A673 (cell line): ENCODE data around the gene STARD13. TPM values are rescaled to one million over a fixed set of nuclear protein-coding genes. Genes with fewer than 3 reads are reported as not detected.
A peak's percentile ranks its signal among the peaks of the same experiment; 100 is the strongest.

Experiments used
- BruUV-seq: library from RNA; stranded (reverse); fragments of 400-500 nt; replicated peaks from 2 replicates; lab custom pipeline; 2021; lab: Mats Ljungman, UMichigan
- CTCF ChIA-PET: fragments of 300-600 bp; sonication (Branson Sonifier 250); formaldehyde crosslinking; loops from one replicate; lab custom pipeline; 2022; ENCODE audit warnings: antibody characterized with exemption; lab: Charles Lee
- POLR2A ChIA-PET: fragments of 300-600 bp; sonication (Branson Sonifier 250); formaldehyde crosslinking; loops from one replicate; lab custom pipeline; 2022; ENCODE audit warnings: antibody characterized with exemption; ENCODE audit not compliant: low non-redundant PET; lab: Charles Lee
- DNase-seq: peaks from one replicate; pipeline ENCODE4 v3.0.0-alpha.2; 2015; ENCODE audit warnings: low spot score
- H3K27ac ChIP-seq: fragments of 200-600 bp; sonication (generic); 2 replicates; pipeline ENCODE4 v1.5.1; 2016; ENCODE audit warnings: mixed run types, low read depth, mild to moderate bottlenecking, mixed read lengths, antibody characterized with exemption, low read length; ENCODE audit not compliant: poor library complexity, severe bottlenecking
- H3K27me3 ChIP-seq: fragments of 200-600 bp; sonication (generic); replicated peaks from 2 replicates; pipeline ENCODE4 v1.6.1; 2017; ENCODE audit warnings: mixed run types, low read depth, mild to moderate bottlenecking, mixed read lengths, antibody characterized with exemption, low read length; ENCODE audit not compliant: insufficient read depth, poor library complexity
- H3K36me3 ChIP-seq: fragments of 200-600 bp; sonication (generic); 2 replicates; pipeline ENCODE4 v1.6.1; 2016; ENCODE audit warnings: mixed run types, mild to moderate bottlenecking, mixed read lengths, antibody characterized with exemption, low read length; ENCODE audit not compliant: insufficient read depth, poor library complexity, severe bottlenecking
- H3K4me1 ChIP-seq: fragments of 200-600 bp; sonication (generic); 2 replicates; pipeline ENCODE4 v1.6.1; 2017; ENCODE audit warnings: mixed run types, mild to moderate bottlenecking, mixed read lengths, antibody characterized with exemption, low read length; ENCODE audit not compliant: insufficient read depth, poor library complexity, severe bottlenecking
- H3K4me3 ChIP-seq: fragments of 200-600 bp; sonication (generic); 2 replicates; pipeline ENCODE4 v1.5.1; 2016; ENCODE audit warnings: low read depth, mixed run types, mild to moderate bottlenecking, mixed read lengths, low read length; ENCODE audit not compliant: poor library complexity, severe bottlenecking
- H3K9me3 ChIP-seq: fragments of 200-600 bp; sonication (generic); 2 replicates; pipeline ENCODE4 v1.6.1; 2016; ENCODE audit warnings: mixed run types, low read depth, mild to moderate bottlenecking, mixed read lengths, antibody characterized with exemption, low read length; ENCODE audit not compliant: poor library complexity, severe bottlenecking
- CTCF ChIP-seq: fragments of 300-800, 200-600 bp; sonication (generic); conservative IDR thresholded peaks from 2 replicates; pipeline ENCODE4 v1.5.1; 2017; ENCODE audit warnings: low read depth, mild to moderate bottlenecking, antibody characterized with exemption, low read length, moderate library complexity, mixed read lengths
- EZH2 ChIP-seq: fragments of 200-600 bp; sonication (generic); IDR thresholded peaks from 2 replicates; pipeline ENCODE4 v1.6.1; 2017; ENCODE audit warnings: borderline replicate concordance, low read depth, mild to moderate bottlenecking, mixed read lengths, antibody characterized with exemption, low read length; ENCODE audit not compliant: poor library complexity, severe bottlenecking
- intact Hi-C: fragments of 100-400 bp; cut with micrococcal nuclease; formaldehyde crosslinking; loops from one replicate; pipeline ENCODE4 v1.10.0; 2022; ENCODE audit not compliant: unreplicated experiment
- total RNA-seq: library from RNA; stranded (reverse); gene quantifications from 2 replicates; pipeline ENCODE4 v1.2.3, GENCODE V29; 2021

The STARD13 gene
- total RNA-seq, 1 experiment from 2014 or later, result 45.7 TPM

- no TSS peak for BruUV-seq
- no peak for DNase-seq
- ChIA-PET CTCF (no interaction called here), POLR2A (no interaction called here)
- Histone ChIP-seq H3K27me3 (no peaks in the 10 kb centered on the region), H3K9me3 (no peaks in the 10 kb centered on the region), H3K4me3 (no peak overlapping the region), H3K36me3 (no peaks in the 10 kb centered on the region), H3K4me1 (no peaks in the 10 kb centered on the region), H3K27ac (no peak overlapping the region)
- TF ChIP-seq EZH2, result no peak
- no peak for TF ChIP-seq CTCF
- intact Hi-C loops, result no loop called here
Observed at GRCh38 chr13:33070713-33071112, 214.8 kb downstream of the STARD13 start.

- no peaks in the 10 kb centered on the region for H3K9me3 ChIP-seq
- CTCF ChIA-PET, result no interaction called here
- no peak overlapping the region for H3K27ac ChIP-seq
- BruUV-seq, result no TSS peak
- TF ChIP-seq EZH2, result no peak
- TF ChIP-seq CTCF, result peak; percentile 52
- no peaks in the 10 kb centered on the region for H3K36me3 ChIP-seq
- peaks cover 9% of the 10 kb centered on the region for H3K4me1 ChIP-seq
- POLR2A ChIA-PET, result no interaction called here
- H3K4me3 ChIP-seq, result no peak overlapping the region
- no peaks in the 10 kb centered on the region for H3K27me3 ChIP-seq
- peak; percentile 57 for DNase-seq
- intact Hi-C loops, result no loop called here
Observed at GRCh38 chr13:33069365-33069764, 216.2 kb downstream of the STARD13 start.

GRCh38 chr13:33066329-33066728 is 219.2 kb downstream of the STARD13 start:
- Histone ChIP-seq H3K9me3 (no peaks in the 10 kb centered on the region), H3K36me3 (no peaks in the 10 kb centered on the region), H3K4me1 (peaks cover 10% of the 10 kb centered on the region), H3K4me3 (no peak overlapping the region), H3K27me3 (no peaks in the 10 kb centered on the region), H3K27ac (no peak overlapping the region)
- POLR2A ChIA-PET, result no interaction called here
- no TSS peak for BruUV-seq
- TF ChIP-seq CTCF (no peak), EZH2 (no peak)
- CTCF ChIA-PET, result no interaction called here
- intact Hi-C loops, result no loop called here
- DNase-seq, result no peak
